GM21526 (cell line): ENCODE measurements around the gene SRRM5.

ENCODE experiments used
- ATAC-seq: cut with Tn5 transposase; IDR thresholded peaks from one replicate; pipeline ENCODE4 v1.9.1; 2021; ENCODE audit warnings: moderate library complexity; ENCODE audit not compliant: unreplicated experiment, low FRiP score

SRRM5 gene

DNA sequence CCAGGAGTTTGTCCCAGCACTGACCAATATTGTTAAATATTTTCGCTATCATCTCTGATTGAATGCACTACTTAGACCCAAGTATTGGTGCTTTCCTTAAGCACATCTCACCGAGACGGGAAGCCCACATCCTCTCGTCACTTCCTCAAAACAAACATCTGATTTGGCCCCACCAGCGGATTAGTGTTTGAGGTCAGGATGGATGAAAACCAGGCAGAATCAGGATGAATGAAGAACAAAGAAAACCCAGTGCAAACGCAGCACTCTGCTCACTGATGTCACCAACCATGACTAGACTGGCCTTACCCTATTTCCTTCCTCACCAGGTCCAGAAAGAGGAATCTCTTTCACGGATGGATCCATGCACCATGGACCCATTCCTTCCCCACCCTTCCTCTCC, 52.1 kb downstream of the SRRM5 start:
- no peak for ATAC-seq
